NCI-H1105 treated with DMSO at 0.1 percent for 48 hours (cell line): Measurements from ENCODE around the gene LRRC8E.

ENCODE experiments used
- DNase-seq: peaks from one replicate; lab custom pipeline; 2025; lab: John Stamatoyannopoulos, UW

LRRC8E gene

GRCh38 chr19:7868326-7868670 lies 20.0 kb upstream of the LRRC8E start:
- DNase-seq, result no peak

GRCh38 chr19:7868671-7869452 lies 19.4 kb upstream of the LRRC8E start:
- DNase-seq, result peak; percentile 45

- DNase-seq, result peak; percentile 45
Observed at GRCh38 chr19:7869453-7869909, 18.8 kb upstream of the LRRC8E start.

- DNase-seq, result peak; percentile 74
Observed at GRCh38 chr19:7869910-7870511, 18.3 kb upstream of the LRRC8E start.

GRCh38 chr19:7870571-7871436 lies 17.5 kb upstream of the LRRC8E start:
- DNase-seq, result no peak

- peak; percentile 39 for DNase-seq
Observed at GRCh38 chr19:7871437-7872305, 16.6 kb upstream of the LRRC8E start.

GRCh38 chr19:7872306-7873204 lies 15.8 kb upstream of the LRRC8E start:
- no peak for DNase-seq

GRCh38 chr19:7873304-7874075 lies 14.8 kb upstream of the LRRC8E start:
- DNase-seq, result peak; percentile 57

GRCh38 chr19:7874076-7874896 lies 14.0 kb upstream of the LRRC8E start, which contains the start of gene PRR36:
PRR36 (minus strand) TSS chr19:7874390; CDS start chr19:7873689, 701 bp downstream.
- DNase-seq, result peak; percentile 91

- DNase-seq, result no peak
Observed at GRCh38 chr19:7874897-7875273, 13.4 kb upstream of the LRRC8E start.

- DNase-seq, result no peak
Observed at GRCh38 chr19:7877249-7877836, 11.0 kb upstream of the LRRC8E start.

- no peak for DNase-seq
Observed at GRCh38 chr19:7879111-7879807, 9.1 kb upstream of the LRRC8E start.

- no peak for DNase-seq
Observed at GRCh38 chr19:7879836-7880235, 8.5 kb upstream of the LRRC8E start.

- DNase-seq, result no peak
Observed at GRCh38 chr19:7881910-7882309, 6.4 kb upstream of the LRRC8E start.

- no peak for DNase-seq
Observed at GRCh38 chr19:7883105-7883504, 5.2 kb upstream of the LRRC8E start.

- DNase-seq, result no peak
Observed at GRCh38 chr19:7883796-7884570, 4.3 kb upstream of the LRRC8E start.

- DNase-seq, result no peak
Observed at GRCh38 chr19:7885818-7886217, 2.5 kb upstream of the LRRC8E start.
